Measurements from ENCODE around the gene ARHGEF19. TPM values are rescaled to one million over a fixed set of nuclear protein-coding genes. Genes with fewer than 3 reads are reported as not detected.

Gene ARHGEF19
- total and polyA plus RNA-seq, 9 of the 15 experiments (the other 6 are each of a cell fraction or from before 2014, with no cell fraction given), result 0.73 to 21.0 (median 5.2) TPM

DNA sequence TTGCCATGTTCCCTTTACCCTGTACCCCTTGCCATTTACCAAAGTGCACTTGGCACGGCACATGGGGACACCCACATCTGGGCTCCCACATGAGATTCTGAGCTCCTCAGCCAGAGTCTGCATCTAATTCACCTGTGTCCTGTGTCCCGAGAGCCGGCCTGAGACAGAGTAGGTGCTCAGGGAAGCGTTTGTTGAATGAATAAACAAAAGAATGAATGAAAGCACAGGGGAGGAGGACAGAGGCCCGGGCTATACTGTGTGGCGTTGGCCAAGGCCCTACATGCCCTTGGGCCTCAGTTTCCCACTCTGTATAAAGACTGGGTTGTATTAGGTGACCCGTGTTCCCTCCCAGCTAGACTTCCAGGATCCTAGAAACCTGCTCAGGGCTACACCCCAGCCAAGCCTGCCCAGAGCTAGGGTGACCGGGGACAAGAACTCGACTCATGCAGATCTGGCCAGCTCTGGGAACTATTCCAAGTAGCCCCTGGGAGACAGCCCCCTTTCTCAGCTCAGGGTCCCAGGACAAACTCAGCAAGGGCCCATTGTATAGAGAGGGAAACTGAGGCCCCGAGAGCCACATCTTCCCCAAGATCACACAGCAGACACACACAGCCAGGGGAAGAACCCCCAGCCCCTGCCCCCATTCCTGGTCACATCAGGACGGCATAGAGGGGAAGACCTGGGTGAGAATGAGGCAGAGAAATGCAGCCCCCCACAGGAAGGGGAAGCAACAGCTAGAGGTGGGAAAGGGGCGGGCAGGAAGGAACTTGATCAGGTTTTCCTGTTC, 62.6 kb downstream of the ARHGEF19 start:
- intact Hi-C loops (cut with micrococcal nuclease) (loop anchor here (5.0 kb wide), 1 partner anchor 68 kb away; no protein-coding TSS in a partner anchor), in situ Hi-C loops (cut with MboI) (no loop called here)
- Histone ChIP-seq H3K9me1 (ENCODE audit: control insufficient read depth, insufficient read depth, low read length) (peaks cover 4% of the 10 kb centered on the region), H3K4me1 (replicated peaks in 1 of 2; ENCODE audit: control insufficient read depth in 2 of 2, insufficient read depth in 2 of 2, low read length in 2 of 2) (peaks cover 42 to 71% of the 10 kb centered on the region in 2 experiments), H3K9me3 (replicated peaks; ENCODE audit: control insufficient read depth, insufficient read depth, low read depth, low read length) (no peaks in the 10 kb centered on the region), H2AFZ (ENCODE audit: low read depth, low read length) (no peak overlapping the region), H3K4me3 (no peak overlapping the region), H3K4me2 (ENCODE audit: insufficient read depth, low read length) (no peak overlapping the region), H3K79me2 (ENCODE audit: control insufficient read depth, insufficient read depth, low read length) (no peaks in the 10 kb centered on the region; the same call in 2 of the 3 replicates), H4K20me1 (replicated peaks; ENCODE audit: control insufficient read depth, insufficient read depth, low read length) (peaks cover 6% of the 10 kb centered on the region; the same call in 1 of the 2 replicates), H3K36me3 (ENCODE audit: control insufficient read depth, insufficient read depth, low read length) (no peaks in the 10 kb centered on the region), H3K9ac (ENCODE audit: insufficient read depth in 1 of 2, low read depth in 2 of 2, low read length in 2 of 2) (peak overlapping the region in 1 of 2 experiments; percentile 5; a peak in 1 of 4 replicates), H3K27me3 (ENCODE audit: control insufficient read depth in 2 of 2, insufficient read depth in 2 of 2, low read length in 2 of 2) (no peaks in the 10 kb centered on the region), H3K27ac (ENCODE audit: extremely low read depth, low read depth, low read length) (no peak overlapping the region)
- 61% methylated on average over 12 of the region's 12 CpGs for WGBS (ENCODE audit: insufficient coverage, low coverage, missing lambda C conversion rate)
- FAIRE-seq, result no peak
- ChIA-PET POLR2A (interaction anchor here (0.5 to 2.5 kb wide), 7 partner anchors 13 to 229 kb away, joined by 3 to 20 read pairs (median 3); no protein-coding TSS in a partner anchor), CTCF (ENCODE audit: low intra/inter-chr PET ratio) (no interaction called here)
- ATAC-seq, result no peak
- DNase-seq (ENCODE audit: extremely low read depth in 1 of 4, low spot score in 3 of 4), result no peak
- no TSS peak for BruUV-seq (replicated peaks)
- TF ChIP-seq RBM25 (IDR thresholded peaks at IDR 0.05; ENCODE audit: low read depth, low read length, severe bottlenecking) (peak; percentile 61), PHF20 (IDR thresholded peaks at IDR 0.05; ENCODE audit: partially characterized antibody) (peak; percentile 19), BCOR (IDR thresholded peaks at IDR 0.05) (peak; percentile 71; the same call in 1 of the 2 replicates), MBD2 (IDR thresholded peaks at IDR 0.05; ENCODE audit: borderline replicate concordance, low read depth) (no peak), CHD4 (IDR thresholded peaks at IDR 0.05; ENCODE audit: insufficient read depth, insufficient replicate concordance, low read depth, low read length, poor library complexity, severe bottlenecking) (peak; percentile 43), ZNF3 (CRISPR knock-in tag; IDR thresholded peaks at IDR 0.05) (peak; percentile 94), GATA2 (CRISPR knock-in tag; IDR thresholded peaks at IDR 0.05) (peak; percentile 13; the same call in 1 of the 2 replicates), RFX1 (IDR thresholded peaks at IDR 0.05) (no peak), KDM1A (IDR thresholded peaks at IDR 0.05) (peak; percentile 14 to 52; a peak in 1 of 4 replicates)
- TF ChIP-seq, protein P1, sequence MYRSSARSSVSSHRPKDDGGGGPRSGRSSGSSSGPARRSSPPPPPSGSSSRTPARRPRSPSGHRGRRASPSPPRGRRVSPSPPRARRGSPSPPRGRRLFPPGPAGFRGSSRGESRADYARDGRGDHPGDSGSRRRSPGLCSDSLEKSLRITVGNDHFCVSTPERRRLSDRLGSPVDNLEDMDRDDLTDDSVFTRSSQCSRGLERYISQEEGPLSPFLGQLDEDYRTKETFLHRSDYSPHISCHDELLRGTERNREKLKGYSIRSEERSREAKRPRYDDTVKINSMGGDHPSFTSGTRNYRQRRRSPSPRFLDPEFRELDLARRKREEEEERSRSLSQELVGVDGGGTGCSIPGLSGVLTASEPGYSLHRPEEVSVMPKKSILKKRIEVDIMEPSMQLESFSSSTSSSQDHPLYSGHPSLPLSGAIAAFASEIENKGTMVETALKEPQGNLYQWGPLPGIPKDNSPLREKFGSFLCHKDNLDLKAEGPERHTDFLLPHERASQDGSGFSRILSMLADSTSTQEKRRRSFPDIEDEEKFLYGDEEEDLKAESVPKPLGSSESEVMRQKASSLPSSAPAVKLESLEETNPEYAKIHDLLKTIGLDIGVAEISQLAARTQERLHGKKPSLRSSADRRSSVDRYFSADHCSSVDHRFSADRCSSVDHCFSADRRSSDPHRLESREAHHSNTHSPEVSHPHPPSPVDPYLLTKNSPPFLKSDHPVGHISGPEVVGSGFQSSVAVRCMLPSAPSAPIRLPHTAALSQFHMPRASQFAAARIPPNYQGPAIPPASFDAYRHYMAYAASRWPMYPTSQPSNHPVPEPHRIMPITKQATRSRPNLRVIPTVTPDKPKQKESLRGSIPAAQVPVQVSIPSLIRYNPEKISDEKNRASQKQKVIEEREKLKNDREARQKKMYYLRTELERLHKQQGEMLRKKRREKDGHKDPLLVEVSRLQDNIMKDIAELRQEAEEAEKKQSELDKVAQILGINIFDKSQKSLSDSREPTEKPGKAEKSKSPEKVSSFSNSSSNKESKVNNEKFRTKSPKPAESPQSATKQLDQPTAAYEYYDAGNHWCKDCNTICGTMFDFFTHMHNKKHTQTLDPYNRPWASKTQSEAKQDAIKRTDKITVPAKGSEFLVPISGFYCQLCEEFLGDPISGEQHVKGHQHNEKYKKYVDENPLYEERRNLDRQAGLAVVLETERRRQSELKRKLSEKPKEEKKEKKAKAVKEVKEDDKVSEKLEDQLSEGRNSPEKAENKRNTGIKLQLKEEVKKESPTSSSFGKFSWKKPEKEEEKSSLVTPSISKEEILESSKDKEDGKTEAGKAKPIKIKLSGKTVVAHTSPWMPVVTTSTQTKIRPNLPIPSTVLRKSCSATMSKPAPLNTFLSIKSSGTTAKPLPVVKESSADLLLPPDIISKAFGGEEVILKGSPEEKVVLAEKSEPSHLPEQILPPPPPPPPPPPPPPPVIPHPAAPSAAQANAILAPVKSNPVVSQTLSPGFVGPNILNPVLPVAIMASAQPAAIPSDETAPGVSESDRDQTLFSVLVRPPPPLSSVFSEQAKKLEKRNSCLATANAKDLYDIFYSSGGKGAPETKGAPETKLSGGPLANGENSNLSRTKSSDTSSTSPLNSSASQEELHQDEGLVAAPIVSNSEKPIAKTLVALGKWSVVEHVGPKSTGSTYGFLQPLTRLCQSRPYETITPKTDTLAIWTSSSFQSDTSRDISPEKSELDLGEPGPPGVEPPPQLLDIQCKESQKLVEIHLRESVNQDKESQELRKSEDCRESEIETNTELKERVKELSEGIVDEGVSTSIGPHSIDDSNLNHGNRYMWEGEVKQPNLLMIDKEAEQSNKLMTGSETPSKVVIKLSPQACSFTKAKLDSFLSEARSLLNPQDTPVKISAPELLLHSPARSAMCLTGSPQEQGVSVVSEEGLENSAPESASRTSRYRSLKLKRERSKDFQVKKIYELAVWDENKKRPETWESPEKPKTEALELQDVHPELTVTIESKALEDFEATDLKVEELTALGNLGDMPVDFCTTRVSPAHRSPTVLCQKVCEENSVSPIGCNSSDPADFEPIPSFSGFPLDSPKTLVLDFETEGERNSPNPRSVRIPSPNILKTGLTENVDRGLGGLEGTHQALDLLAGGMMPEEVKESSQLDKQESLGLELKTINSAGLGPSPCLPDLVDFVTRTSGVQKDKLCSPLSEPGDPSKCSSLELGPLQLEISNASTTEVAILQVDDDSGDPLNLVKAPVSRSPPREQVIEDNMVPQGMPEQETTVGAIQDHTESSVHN (IDR thresholded peaks at IDR 0.05; ENCODE audit: borderline replicate concordance in 1 of 2, low read depth in 1 of 2), result no peak
- TF ChIP-seq, protein P2, sequence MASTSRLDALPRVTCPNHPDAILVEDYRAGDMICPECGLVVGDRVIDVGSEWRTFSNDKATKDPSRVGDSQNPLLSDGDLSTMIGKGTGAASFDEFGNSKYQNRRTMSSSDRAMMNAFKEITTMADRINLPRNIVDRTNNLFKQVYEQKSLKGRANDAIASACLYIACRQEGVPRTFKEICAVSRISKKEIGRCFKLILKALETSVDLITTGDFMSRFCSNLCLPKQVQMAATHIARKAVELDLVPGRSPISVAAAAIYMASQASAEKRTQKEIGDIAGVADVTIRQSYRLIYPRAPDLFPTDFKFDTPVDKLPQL (IDR thresholded peaks at IDR 0.05; ENCODE audit: extremely low read depth, insufficient read length), result no peak
- TF ChIP-seq, protein P3, sequence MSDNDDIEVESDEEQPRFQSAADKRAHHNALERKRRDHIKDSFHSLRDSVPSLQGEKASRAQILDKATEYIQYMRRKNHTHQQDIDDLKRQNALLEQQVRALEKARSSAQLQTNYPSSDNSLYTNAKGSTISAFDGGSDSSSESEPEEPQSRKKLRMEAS (CRISPR knock-in tag; IDR thresholded peaks at IDR 0.05), result 0 out of 2 replicates have a peak, but pooled peaks have one; percentile 9

Data from K562 (cell line).